ENCODE measurements around the gene GPR89B.
"Not testable (repeated sequence)": the region's sequence is repeated elsewhere in the genome, so short reads cannot be mapped to it uniquely, and the experiment has no call there.

Gene GPR89B

GRCh38 chr1:148032690-148033089 lies 104.5 kb downstream of the GPR89B start:
- not testable (repeated sequence) for DNase-seq (ENCODE audit: low read depth)

DNA sequence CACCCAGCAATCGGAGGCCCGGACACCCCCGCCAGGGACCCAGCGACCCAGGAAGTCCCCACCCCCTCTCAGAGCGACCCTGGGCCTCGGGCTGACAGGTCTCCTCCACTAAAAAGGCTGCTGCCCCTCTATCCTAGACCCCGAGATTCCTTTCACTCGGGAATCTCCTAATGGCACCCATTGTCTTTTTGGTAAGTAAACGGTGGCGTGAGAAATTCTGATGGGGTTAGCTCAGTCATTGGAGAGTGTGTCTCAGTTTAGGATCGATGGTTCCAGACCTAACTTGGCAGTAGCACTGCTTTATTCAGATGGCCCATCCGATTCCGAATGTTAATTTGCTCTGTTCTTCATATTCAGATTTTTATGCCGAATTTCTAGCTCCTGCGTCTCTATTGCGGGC lies 104.9 kb downstream of the GPR89B start:
- not testable (repeated sequence) for DNase-seq (ENCODE audit: low read depth)

DNA sequence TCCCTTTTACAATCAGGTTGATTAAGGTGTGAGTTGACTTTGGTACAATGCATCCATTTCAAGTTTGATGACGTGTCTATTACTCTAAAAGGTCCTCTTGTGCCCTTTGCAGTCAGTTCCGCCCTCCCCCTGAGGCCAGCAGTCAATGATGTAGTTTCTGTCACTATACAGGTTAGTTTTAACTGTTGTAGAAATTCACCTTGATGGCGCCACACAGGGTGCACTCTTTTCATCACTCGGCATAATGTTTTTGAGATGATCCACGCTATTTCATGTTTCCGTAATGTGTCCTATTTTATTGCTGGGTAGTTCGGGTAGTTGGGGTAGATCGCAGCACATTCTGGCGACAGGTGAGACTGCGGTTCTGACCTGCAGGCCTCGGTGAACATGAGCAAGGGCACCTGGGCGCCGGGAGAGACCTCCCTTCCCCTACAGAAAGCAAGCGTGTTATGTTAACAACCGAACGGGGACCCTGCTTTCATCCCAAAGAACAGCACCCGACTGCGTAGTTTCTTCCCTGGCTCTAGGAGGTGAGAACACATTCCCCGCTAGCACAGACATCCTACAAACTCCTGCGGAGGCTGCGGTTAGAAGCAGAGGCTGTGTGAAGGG lies 109.7 kb downstream of the GPR89B start:
- DNase-seq (ENCODE audit: low read depth) = not testable (repeated sequence)

DNA sequence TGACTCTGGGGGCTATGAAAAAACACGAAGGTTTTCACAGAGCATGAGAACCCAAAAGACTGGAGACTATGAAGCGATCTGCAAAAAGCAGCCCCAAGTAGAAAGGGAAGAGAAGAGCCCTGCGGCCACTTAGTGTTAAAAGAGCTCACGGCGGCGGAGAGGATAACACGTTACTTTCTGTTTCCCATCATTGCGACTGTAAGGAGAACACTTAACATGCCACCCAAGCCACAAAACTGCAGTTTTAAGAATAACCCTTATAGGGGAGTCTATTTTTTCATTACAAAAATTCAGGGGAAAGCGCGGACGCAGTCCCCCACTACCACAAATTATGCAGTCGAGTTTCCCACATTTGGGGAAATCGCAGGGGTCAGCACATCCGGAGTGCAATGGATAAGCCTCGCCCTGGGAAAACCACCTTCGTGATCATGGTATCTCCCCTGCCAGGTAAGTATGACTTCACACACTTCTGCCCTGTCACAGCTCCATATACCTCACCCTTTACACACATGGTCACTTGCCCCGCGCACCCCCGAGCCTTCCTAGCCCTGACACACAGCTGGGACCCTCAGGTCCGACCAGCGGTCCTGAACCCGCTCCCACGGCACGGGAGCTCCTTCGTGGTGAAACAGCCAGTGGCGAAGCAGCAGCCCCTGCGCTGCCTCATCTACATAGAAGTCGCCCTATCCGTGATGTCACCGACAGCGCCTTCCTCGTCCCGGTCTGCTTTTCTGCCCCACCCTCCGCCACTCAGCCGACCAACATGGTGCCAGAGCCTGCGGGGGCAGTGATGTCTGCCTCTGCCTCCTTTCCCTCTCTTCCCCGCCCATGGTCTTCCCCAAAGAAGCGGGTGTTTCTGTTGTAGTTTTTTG lies 110.5 kb downstream of the GPR89B start:
- peak; percentile 59 for DNase-seq (ENCODE audit: low read depth)

Data from activated T-helper 9 cell treated with anti-CD3 and anti-CD28 coated beads, Interleukin-2, amount 50 U/mL, for 16 hours (primary cell).